Sigmoid colon (tissue), 7 donors: ENCODE results near the gene CSRP2. TPM values are rescaled to one million over a fixed set of nuclear protein-coding genes. Genes with fewer than 3 reads are reported as not detected.

ENCODE experiments used
- DNase-seq: peaks from one replicate; pipeline ENCODE4 v3.0.0-alpha.2; 2019
- H3K27ac ChIP-seq, 4 donors: fragments of 200-600 bp; sonication (generic); one replicate each; pipeline ENCODE4 v1.5.1; 2016 to 2019; ENCODE audit warnings: mild to moderate bottlenecking in 1 of 4
- H3K27me3 ChIP-seq, 3 donors: fragments of 200-600 bp; sonication (generic); one replicate each; pipeline ENCODE4 v1.5.1; 2019; ENCODE audit warnings: mild to moderate bottlenecking in 1 of 3
- H3K36me3 ChIP-seq, 4 donors: fragments of 200-600 bp; sonication (generic); one replicate each; pipeline ENCODE4 v1.5.1; 2016 to 2019
- H3K4me1 ChIP-seq, 4 donors: fragments of 200-600 bp; sonication (generic); one replicate each; pipeline ENCODE4 v1.5.1; 2017 to 2019
- H3K4me3 ChIP-seq, 4 donors: fragments of 200-600 bp; sonication (generic); one replicate each; pipeline ENCODE4 v1.5.1; 2017 to 2019; ENCODE audit warnings: mild to moderate bottlenecking in 2 of 4, moderate library complexity in 1 of 4
- H3K9me3 ChIP-seq, 4 donors: fragments of 200-600 bp in 3 of 4; sonication (generic) in 3 of 4; one replicate each; pipeline versions ENCODE4 v1.5.1 to v1.6.1; 2013 to 2019
- CTCF ChIP-seq, 4 experiments: fragments of 450-650 bp in 3 of 4; fragments of 200-600 bp in 1 of 4; IDR thresholded peaks; one replicate each; pipeline ENCODE4 v1.5.1; 2016 to 2019; ENCODE audit warnings: antibody characterized with exemption in 4 of 4, mild to moderate bottlenecking in 3 of 4, moderate library complexity in 2 of 4
- EP300 ChIP-seq, 4 donors: sonication (generic); formaldehyde crosslinking; IDR thresholded peaks; one replicate each; pipeline ENCODE4 v1.6.1; 2017; ENCODE audit warnings: antibody characterized with exemption in 4 of 4
- POLR2A ChIP-seq, 2 donors: fragments of 450-650 bp; IDR thresholded peaks; one replicate each; pipeline ENCODE4 v1.6.1; 2016; ENCODE audit warnings: antibody characterized with exemption in 2 of 2, mild to moderate bottlenecking in 2 of 2, moderate library complexity in 2 of 2
- POLR2AphosphoS5 ChIP-seq, 4 donors: sonication (generic); formaldehyde crosslinking; IDR thresholded peaks; one replicate each; pipeline ENCODE4 v1.6.1; 2017; ENCODE audit warnings: antibody characterized with exemption in 4 of 4
- WGBS, 2 donors: extraction: QIAGEN DNeasy Blood & Tissue Kit; methylation state at CpG; one replicate each; pipeline ENCODE4 v1.1.7; 2013; 5-methylcytosine and 5-hydroxymethylcytosine counted together
- intact Hi-C: fragments of 100-400 bp; cut with DNase I; formaldehyde crosslinking; loops from one replicate; pipeline ENCODE4 v1.15.1; 2023
- polyA plus RNA-seq, 3 donors: library from polyadenylated mRNA; stranded (reverse); fragments of 200-250 nt; gene quantifications; one replicate each; pipeline ENCODE4 v1.2.3, GENCODE V29; 2013
- total RNA-seq, 4 donors: library from RNA; depleted of rRNA; stranded (reverse); fragments of >200 nt; gene quantifications; one replicate each; pipeline ENCODE4 v1.1.0, GENCODE V29; 2016
- donor health status: healthy with polysubstance abuse.
- donor health status: Bipolar disorder and iron deficiency.
- donor health status: healthy.

The CSRP2 gene
- total RNA-seq: 10 to 100 TPM; 12.3 to 46.2 (median 16.5) TPM
- polyA plus RNA-seq: 10 to 100 TPM in 1 of 3 donors, 1 to 10 TPM in 2; 3.2 to 25.2 (median 5.4) TPM

GRCh38 chr12:76878899-76879709 lies at the start of gene CSRP2:
CSRP2 (minus strand) TSS chr12:76879019; CDS start chr12:76866260, 12,759 bp downstream.
- H3K4me3 ChIP-seq: peak within 1 kb of the TSS; percentile 55 to 75 (median 72)
- H3K4me1 ChIP-seq: peaks cover 0 to 25% (median 18%) of the 10 kb centered on the region in 4 donors
- H3K27me3 ChIP-seq: no peaks in the 10 kb centered on the region
- DNase-seq: peak; percentile 93
- peak in 1 of 4 experiments; percentile 15 for TF ChIP-seq CTCF (IDR thresholded peaks at IDR 0.05)
- TF ChIP-seq POLR2A (IDR thresholded peaks at IDR 0.05): peak; percentile 39 to 48
- peak; percentile 70 to 96 (median 80) for TF ChIP-seq POLR2AphosphoS5 (IDR thresholded peaks at IDR 0.05)
- TF ChIP-seq EP300 (IDR thresholded peaks at IDR 0.05): peak in 1 of 4 donors; percentile 2
- intact Hi-C loops: loop anchor here (5.0 to 10.0 kb wide), 2 partner anchors 117 to 794 kb away; partner anchors contain the start of genes NAP1L1 and ZDHHC17
- H3K36me3 ChIP-seq: no peaks in the 10 kb centered on the region
- 2% methylated on average over 71 of the region's 71 CpGs for WGBS, 2 donors
- H3K9me3 ChIP-seq: no peaks in the 10 kb centered on the region
- peak within 1 kb of the TSS; percentile 81 to 93 (median 90) for H3K27ac ChIP-seq

GRCh38 chr12:76927170-76927784 lies 48.5 kb upstream of the CSRP2 start:
- Histone ChIP-seq H3K4me1 (no peaks in the 10 kb centered on the region), H3K36me3 (no peaks in the 10 kb centered on the region), H3K9me3 (no peaks in the 10 kb centered on the region), H3K27me3 (no peaks in the 10 kb centered on the region), H3K27ac (no peak overlapping the region), H3K4me3 (no peak overlapping the region)
- TF ChIP-seq CTCF (IDR thresholded peaks at IDR 0.05) (no peak), POLR2A (IDR thresholded peaks at IDR 0.05) (no peak), POLR2AphosphoS5 (IDR thresholded peaks at IDR 0.05) (no peak), EP300 (IDR thresholded peaks at IDR 0.05) (no peak)
- DNase-seq: no peak
- 63 to 69% methylated on average over 2 of the region's 2 CpGs for WGBS, 2 donors
- intact Hi-C loops: no loop called here

- Histone ChIP-seq H3K9me3 (no peaks in the 10 kb centered on the region), H3K27ac (no peak overlapping the region), H3K27me3 (no peaks in the 10 kb centered on the region), H3K4me3 (no peak overlapping the region), H3K4me1 (no peaks in the 10 kb centered on the region), H3K36me3 (no peaks in the 10 kb centered on the region)
- 68 to 79% methylated on average over 1 of the region's 1 CpG for WGBS, 2 donors
- intact Hi-C loops: no loop called here
- TF ChIP-seq EP300 (IDR thresholded peaks at IDR 0.05) (no peak), POLR2A (IDR thresholded peaks at IDR 0.05) (no peak), CTCF (IDR thresholded peaks at IDR 0.05) (no peak), POLR2AphosphoS5 (IDR thresholded peaks at IDR 0.05) (no peak)
- DNase-seq: no peak
Observed at GRCh38 chr12:76925135-76925534, 46.3 kb upstream of the CSRP2 start.

- WGBS, 2 donors: 53 to 68% methylated on average over 2 of the region's 2 CpGs
- Histone ChIP-seq H3K27me3 (no peaks in the 10 kb centered on the region), H3K9me3 (no peaks in the 10 kb centered on the region), H3K27ac (peak overlapping the region in 1 of 4 donors; percentile 33), H3K36me3 (no peaks in the 10 kb centered on the region), H3K4me1 (no peaks in the 10 kb centered on the region), H3K4me3 (no peak overlapping the region)
- DNase-seq: no peak
- TF ChIP-seq POLR2AphosphoS5 (IDR thresholded peaks at IDR 0.05) (no peak), POLR2A (IDR thresholded peaks at IDR 0.05) (no peak), CTCF (IDR thresholded peaks at IDR 0.05) (no peak), EP300 (IDR thresholded peaks at IDR 0.05) (no peak)
- intact Hi-C loops: no loop called here
Observed at GRCh38 chr12:76922866-76923265, 44.0 kb upstream of the CSRP2 start.
